GM19099 (cell line): ENCODE measurements around the gene ITGB8.
A peak's percentile ranks its signal among the peaks of the same experiment; 100 is the strongest.

Source experiments
- POLR2A ChIP-seq: IDR thresholded peaks from 3 replicates; pipeline ENCODE4 v1.6.1; 2011; ENCODE audit warnings: low read depth; ENCODE audit not compliant: insufficient read length; ENCODE audit errors: extremely low read depth

Gene ITGB8

GRCh38 chr7:20330239-20330927 lies at the start of gene ITGB8:
Gene ITGB8 (plus strand): TSS chr7:20330900. CDS start chr7:20331807, 907 bp downstream.
- peak; percentile 56 for TF ChIP-seq POLR2A

- TF ChIP-seq POLR2A = no peak
These were observed 47.7 kb upstream of the ITGB8 start for GRCh38 chr7:20282959-20283358.

- TF ChIP-seq POLR2A = no peak
These were observed 47.3 kb upstream of the ITGB8 start for GRCh38 chr7:20283385-20283784.

- TF ChIP-seq POLR2A = no peak
These were observed 46.5 kb upstream of the ITGB8 start for GRCh38 chr7:20284003-20284770.

- TF ChIP-seq POLR2A = no peak
These were observed 45.9 kb upstream of the ITGB8 start for GRCh38 chr7:20284771-20285143.

GRCh38 chr7:20287317-20287716 lies 43.4 kb upstream of the ITGB8 start:
- no peak for TF ChIP-seq POLR2A

- TF ChIP-seq POLR2A = no peak
These were observed 42.7 kb upstream of the ITGB8 start for GRCh38 chr7:20288036-20288435.

GRCh38 chr7:20290505-20291111 lies 40.1 kb upstream of the ITGB8 start:
- no peak for TF ChIP-seq POLR2A

- no peak for TF ChIP-seq POLR2A
These were observed 37.4 kb upstream of the ITGB8 start for GRCh38 chr7:20293336-20293735.

GRCh38 chr7:20296444-20296843 lies 34.3 kb upstream of the ITGB8 start:
- no peak for TF ChIP-seq POLR2A

- no peak for TF ChIP-seq POLR2A
These were observed 33.8 kb upstream of the ITGB8 start for GRCh38 chr7:20296901-20297300.

- TF ChIP-seq POLR2A = no peak
These were observed 32.2 kb upstream of the ITGB8 start for GRCh38 chr7:20298486-20298901.

GRCh38 chr7:20299145-20299544 lies 31.6 kb upstream of the ITGB8 start:
- TF ChIP-seq POLR2A = no peak

- TF ChIP-seq POLR2A = no peak
These were observed 30.9 kb upstream of the ITGB8 start for GRCh38 chr7:20299647-20300312.

GRCh38 chr7:20301311-20301939 lies 29.3 kb upstream of the ITGB8 start:
- no peak for TF ChIP-seq POLR2A

GRCh38 chr7:20302891-20303290 lies 27.8 kb upstream of the ITGB8 start:
- no peak for TF ChIP-seq POLR2A

- TF ChIP-seq POLR2A = no peak
These were observed 26.3 kb upstream of the ITGB8 start for GRCh38 chr7:20304366-20304765.
